ENCODE measurements around the gene OMP.

DNA sequence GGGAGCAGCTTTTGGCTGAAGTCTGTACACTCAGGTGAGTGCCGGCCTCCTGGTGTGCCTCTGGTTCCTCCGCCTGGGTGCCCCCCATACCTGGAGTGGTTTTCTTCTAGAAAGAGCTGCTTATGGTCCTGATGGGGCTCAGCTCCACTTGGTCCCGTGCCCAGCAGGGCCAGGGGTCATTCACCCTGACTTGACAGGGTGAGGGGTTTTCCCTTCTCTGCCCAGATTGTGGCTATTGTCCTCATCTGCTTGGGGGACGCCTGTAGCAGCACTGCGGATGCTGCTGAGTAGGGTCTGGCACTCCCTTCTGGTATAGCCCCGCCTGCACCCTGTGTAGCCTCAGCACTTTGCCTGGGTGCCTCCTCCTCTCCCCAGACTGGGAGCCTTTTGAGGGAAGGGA is 8.2 kb downstream of the OMP start:
- no peak for TF ChIP-seq EP300 (IDR thresholded peaks at IDR 0.05; ENCODE audit: borderline replicate concordance)
- TF ChIP-seq, protein P1, sequence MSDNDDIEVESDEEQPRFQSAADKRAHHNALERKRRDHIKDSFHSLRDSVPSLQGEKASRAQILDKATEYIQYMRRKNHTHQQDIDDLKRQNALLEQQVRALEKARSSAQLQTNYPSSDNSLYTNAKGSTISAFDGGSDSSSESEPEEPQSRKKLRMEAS (IDR thresholded peaks at IDR 0.05) = no peak
- no peak for TF ChIP-seq CREB1 (IDR thresholded peaks at IDR 0.05; ENCODE audit: low read depth)

Data from Ishikawa (cell line).